ENCODE measurements around the gene BTBD16. TPM values are rescaled to one million over a fixed set of nuclear protein-coding genes. Genes with fewer than 3 reads are reported as not detected.

BTBD16 gene
- total and polyA plus RNA-seq, 2 donors (not counting 3 experiments of a cell fraction or from before 2014, with no cell fraction given): 0.04 TPM; not detected in 1

- dilution Hi-C loops (cut with MboI; ENCODE audit: extremely low pct_ligation_motif_present, low sequenced_read_pairs) (no loop called here), intact Hi-C loops (cut with micrococcal nuclease) (no loop called here)
- Histone ChIP-seq H4K20me1 (replicated peaks; ENCODE audit: control insufficient read depth, extremely low read depth, insufficient read depth, low read length) (no peaks in the 10 kb centered on the region), H3K4me2 (ENCODE audit: insufficient read depth, low read length) (no peak overlapping the region), H3K4me1 (ENCODE audit: control insufficient read depth, extremely low read depth, insufficient read depth, low read length) (no peaks in the 10 kb centered on the region), H3K4me3 (replicated peaks in 1 of 3; ENCODE audit: insufficient read depth in 1 of 3, low read depth in 1 of 3, low read length in 3 of 3) (no peak overlapping the region), H3K36me3 (ENCODE audit: control insufficient read depth in 2 of 2, extremely low read depth in 1 of 2, insufficient read depth in 2 of 2, low read length in 2 of 2) (no peaks in the 10 kb centered on the region), H3K9me3 (replicated peaks; ENCODE audit: control insufficient read depth, insufficient read depth, low read length) (no peaks in the 10 kb centered on the region), H3K27me3 (ENCODE audit: control insufficient read depth in 2 of 2, insufficient read depth in 2 of 2, low read length in 2 of 2) (peaks cover 0 to 2% of the 10 kb centered on the region in 2 experiments), H2AFZ (ENCODE audit: low read depth, low read length) (no peak overlapping the region), H3K9ac (replicated peaks; ENCODE audit: extremely low read depth, insufficient read depth, low read length) (no peak overlapping the region), H3K79me2 (ENCODE audit: control insufficient read depth, insufficient read depth, low read length) (no peaks in the 10 kb centered on the region), H3K9me1 (replicated peaks; ENCODE audit: control insufficient read depth, extremely low read depth, insufficient read depth, low read length) (no peaks in the 10 kb centered on the region), H3K27ac (ENCODE audit: insufficient read depth, low read depth, low read length) (no peak overlapping the region)
- DNase-seq (ENCODE audit: low read depth, low spot score): no peak
- no peak for FAIRE-seq
- BruUV-seq (replicated peaks): no TSS peak
- POLR2A ChIA-PET: no interaction called here
- TF ChIP-seq EZH2 (IDR thresholded peaks at IDR 0.05; ENCODE audit: borderline replicate concordance, low read depth, low read length, severe bottlenecking): no peak
- no peak for TF ChIP-seq MYC (IDR thresholded peaks at IDR 0.05; ENCODE audit: low read depth, low read length)
- TF ChIP-seq JUN (IDR thresholded peaks at IDR 0.05; ENCODE audit: borderline replicate concordance, insufficient read depth, insufficient read length, low read depth): no peak
- TF ChIP-seq MAX (IDR thresholded peaks at IDR 0.05; ENCODE audit: insufficient read depth, insufficient read length): no peak
- no peak for TF ChIP-seq CTCF (IDR thresholded peaks at IDR 0.05; ENCODE audit: extremely low read depth in 1 of 2, insufficient read depth in 1 of 2, low read depth in 1 of 2, low read length in 2 of 2)
- TF ChIP-seq FOS (IDR thresholded peaks at IDR 0.05; ENCODE audit: borderline replicate concordance, insufficient read depth, low read length): no peak
- no peak for TF ChIP-seq POLR2A (IDR thresholded peaks at IDR 0.05; ENCODE audit: low read depth, low read length)
- CTCF ChIA-PET: interaction anchor here (3.5 kb wide), 1 partner anchor 33 kb away, joined by 15 read pairs; no protein-coding TSS in a partner anchor
These were observed 60.7 kb downstream of the BTBD16 start for GRCh38 chr10:122331615-122332446.
